Astrocyte (in vitro differentiated cells and primary cell): ENCODE measurements around the gene S100A16.

Source experiments
- EZH2 ChIP-seq: IDR thresholded peaks from 2 replicates; pipeline ENCODE4 v1.6.1; 2012; ENCODE audit warnings: mild to moderate bottlenecking, low read length, inconsistent platforms; ENCODE audit not compliant: insufficient read depth
- TF ChIP-seq, protein P1 (sequence below): IDR thresholded peaks from 2 replicates; pipeline ENCODE4 v1.5.1; 2011; ENCODE audit warnings: low read depth, mild to moderate bottlenecking, inconsistent platforms, low read length, moderate library complexity; ENCODE audit not compliant: insufficient read depth

- TF ChIP-seq, protein P1, sequence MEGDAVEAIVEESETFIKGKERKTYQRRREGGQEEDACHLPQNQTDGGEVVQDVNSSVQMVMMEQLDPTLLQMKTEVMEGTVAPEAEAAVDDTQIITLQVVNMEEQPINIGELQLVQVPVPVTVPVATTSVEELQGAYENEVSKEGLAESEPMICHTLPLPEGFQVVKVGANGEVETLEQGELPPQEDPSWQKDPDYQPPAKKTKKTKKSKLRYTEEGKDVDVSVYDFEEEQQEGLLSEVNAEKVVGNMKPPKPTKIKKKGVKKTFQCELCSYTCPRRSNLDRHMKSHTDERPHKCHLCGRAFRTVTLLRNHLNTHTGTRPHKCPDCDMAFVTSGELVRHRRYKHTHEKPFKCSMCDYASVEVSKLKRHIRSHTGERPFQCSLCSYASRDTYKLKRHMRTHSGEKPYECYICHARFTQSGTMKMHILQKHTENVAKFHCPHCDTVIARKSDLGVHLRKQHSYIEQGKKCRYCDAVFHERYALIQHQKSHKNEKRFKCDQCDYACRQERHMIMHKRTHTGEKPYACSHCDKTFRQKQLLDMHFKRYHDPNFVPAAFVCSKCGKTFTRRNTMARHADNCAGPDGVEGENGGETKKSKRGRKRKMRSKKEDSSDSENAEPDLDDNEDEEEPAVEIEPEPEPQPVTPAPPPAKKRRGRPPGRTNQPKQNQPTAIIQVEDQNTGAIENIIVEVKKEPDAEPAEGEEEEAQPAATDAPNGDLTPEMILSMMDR, result no peak
- no peak for TF ChIP-seq EZH2
Observed at GRCh38 chr1:153630384-153630783, 17.4 kb upstream of the S100A16 start.
